Activated B cell treated with CpG ODN at 0.5 μM for 24 hours (primary cell): ENCODE measurements around the gene TSPEAR. TPM values are rescaled to one million over a fixed set of nuclear protein-coding genes. Genes with fewer than 3 reads are reported as not detected.

ENCODE experiments used
- ATAC-seq: fragments of 200-7000 bp; cut with Tn5 transposase; one replicate; pipeline ENCODE4 v1.10.0; 2021; ENCODE audit warnings: low read depth, mild to moderate bottlenecking, moderate library complexity
- CTCF ChIA-PET: fragments of 350-600 bp; sonication (Branson Sonifier 250); formaldehyde crosslinking; loops from one replicate; lab custom pipeline; 2021; ENCODE audit warnings: antibody characterized with exemption; lab: Charles Lee
- POLR2A ChIA-PET: fragments of 350-600 bp; sonication (Branson Sonifier 250); formaldehyde crosslinking; loops from one replicate; lab custom pipeline; 2021; ENCODE audit warnings: antibody characterized with exemption; lab: Charles Lee
- DNase-seq: peaks from one replicate; pipeline ENCODE4 v3.0.0; 2022
- H3K27ac Mint-ChIP-seq: one replicate; pipeline ENCODE4 v1.8.0; 2020; ENCODE audit warnings: mixed read lengths
- H3K27me3 Mint-ChIP-seq: one replicate; pipeline ENCODE4 v1.8.0; 2021; ENCODE audit warnings: mixed read lengths
- H3K36me3 Mint-ChIP-seq: one replicate; pipeline ENCODE4 v1.8.0; 2021; ENCODE audit warnings: low read depth, mixed read lengths
- H3K4me1 Mint-ChIP-seq: one replicate; pipeline ENCODE4 v1.8.0; 2021; ENCODE audit warnings: mixed read lengths
- H3K4me3 Mint-ChIP-seq: one replicate; pipeline ENCODE4 v1.8.0; 2020; ENCODE audit warnings: mild to moderate bottlenecking, mixed read lengths
- H3K9me3 Mint-ChIP-seq: one replicate; pipeline ENCODE4 v1.8.0; 2020; ENCODE audit warnings: mixed read lengths
- intact Hi-C: fragments of 100-400 bp; cut with micrococcal nuclease; formaldehyde crosslinking; loops from one replicate; pipeline ENCODE4 v1.15.1; 2024
- total RNA-seq: library from RNA; stranded (reverse); gene quantifications from 2 replicates; pipeline ENCODE4 v1.2.3, GENCODE V29; 2022
- TF ChIP-seq, protein P1 (sequence below): fragments of 200-600 bp; IDR thresholded peaks from one replicate; pipeline ENCODE4 v1.8.0; 2022; ENCODE audit warnings: antibody characterized with exemption, mild to moderate bottlenecking

Gene TSPEAR
- total RNA-seq, 1 donor from 2014 or later, result not detected

DNA sequence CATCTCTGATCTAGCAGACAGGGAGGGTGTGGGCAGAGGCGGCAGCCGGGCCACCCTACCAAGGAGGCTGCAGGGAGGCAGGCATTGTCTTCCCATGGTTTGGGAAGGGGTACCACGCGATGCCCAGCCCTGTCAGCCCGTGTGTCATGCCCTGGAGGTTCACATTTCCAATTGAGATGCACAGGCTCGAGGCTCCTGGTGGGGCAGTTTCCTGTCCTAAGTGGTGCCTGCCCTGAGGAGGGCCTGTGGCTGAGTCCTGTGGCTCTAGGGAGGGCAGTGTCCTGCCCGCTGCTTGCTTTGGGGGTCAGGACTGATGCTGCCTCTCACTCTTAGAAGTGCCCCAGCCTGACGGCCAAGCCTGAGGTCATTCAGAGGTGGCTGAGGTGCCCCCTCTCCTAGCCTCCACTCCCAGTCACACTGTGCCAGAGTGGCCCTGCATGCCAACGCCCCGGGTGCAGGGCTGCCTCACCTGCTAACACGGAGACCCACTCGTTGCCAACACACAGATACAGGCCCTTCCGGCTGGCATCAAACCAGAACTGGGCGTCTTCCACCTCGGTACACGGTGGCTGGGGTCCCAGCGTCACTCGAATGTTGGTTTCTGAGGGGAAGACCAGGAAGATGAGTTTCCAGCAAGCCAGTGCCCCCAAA is 183.3 kb downstream of the TSPEAR start:
- intact Hi-C loops, result no loop called here
- Mint-ChIP-seq H3K4me1 (no peaks in the 10 kb centered on the region), H3K4me3 (no peak overlapping the region), H3K27ac (no peak overlapping the region), H3K27me3 (peaks cover 9% of the 10 kb centered on the region), H3K36me3 (no peaks in the 10 kb centered on the region), H3K9me3 (no peaks in the 10 kb centered on the region)
- TF ChIP-seq, protein P1, sequence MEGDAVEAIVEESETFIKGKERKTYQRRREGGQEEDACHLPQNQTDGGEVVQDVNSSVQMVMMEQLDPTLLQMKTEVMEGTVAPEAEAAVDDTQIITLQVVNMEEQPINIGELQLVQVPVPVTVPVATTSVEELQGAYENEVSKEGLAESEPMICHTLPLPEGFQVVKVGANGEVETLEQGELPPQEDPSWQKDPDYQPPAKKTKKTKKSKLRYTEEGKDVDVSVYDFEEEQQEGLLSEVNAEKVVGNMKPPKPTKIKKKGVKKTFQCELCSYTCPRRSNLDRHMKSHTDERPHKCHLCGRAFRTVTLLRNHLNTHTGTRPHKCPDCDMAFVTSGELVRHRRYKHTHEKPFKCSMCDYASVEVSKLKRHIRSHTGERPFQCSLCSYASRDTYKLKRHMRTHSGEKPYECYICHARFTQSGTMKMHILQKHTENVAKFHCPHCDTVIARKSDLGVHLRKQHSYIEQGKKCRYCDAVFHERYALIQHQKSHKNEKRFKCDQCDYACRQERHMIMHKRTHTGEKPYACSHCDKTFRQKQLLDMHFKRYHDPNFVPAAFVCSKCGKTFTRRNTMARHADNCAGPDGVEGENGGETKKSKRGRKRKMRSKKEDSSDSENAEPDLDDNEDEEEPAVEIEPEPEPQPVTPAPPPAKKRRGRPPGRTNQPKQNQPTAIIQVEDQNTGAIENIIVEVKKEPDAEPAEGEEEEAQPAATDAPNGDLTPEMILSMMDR, result no peak
- ChIA-PET POLR2A (no interaction called here), CTCF (no interaction called here)
- no peak for ATAC-seq
- no peak for DNase-seq

DNA sequence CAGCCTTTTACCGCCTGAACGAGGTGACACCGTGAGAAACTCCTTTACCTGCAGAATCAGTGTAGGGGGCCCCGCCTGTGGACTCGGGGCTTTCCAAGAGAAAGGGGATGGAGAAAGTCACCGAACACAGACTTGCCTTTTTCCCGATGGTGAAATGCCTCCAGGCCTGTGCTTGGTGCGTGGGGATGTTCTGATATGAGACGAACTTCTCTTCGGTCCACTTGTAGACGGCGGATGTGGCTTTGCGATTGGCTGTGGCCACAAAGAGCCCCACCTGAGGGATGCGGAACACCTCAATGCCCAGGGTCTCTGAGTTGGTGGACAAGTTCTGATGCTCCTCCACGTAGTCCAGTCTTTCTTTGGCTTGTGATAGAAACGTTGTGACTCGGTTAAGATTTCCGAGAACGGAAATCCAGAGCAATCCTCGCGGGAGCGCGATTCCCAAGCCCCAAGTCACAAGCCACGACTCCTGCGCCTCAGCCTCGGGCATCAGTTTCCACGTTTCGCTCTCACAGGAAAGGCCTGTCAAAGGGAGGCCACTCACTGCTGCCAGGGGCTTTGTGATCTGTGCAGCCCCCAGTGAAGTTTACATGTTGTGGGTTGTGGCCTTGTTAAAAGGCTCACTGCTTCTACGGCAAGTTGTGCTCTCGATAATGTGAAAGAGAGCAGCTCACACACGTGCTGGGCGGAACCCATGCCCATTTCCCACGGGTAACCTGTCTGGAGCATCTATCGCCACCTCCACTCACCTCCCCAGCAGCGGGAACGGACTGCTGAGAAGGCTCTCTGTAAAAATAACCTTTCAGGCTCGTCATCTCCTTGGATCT is 184.0 kb downstream of the TSPEAR start:
- H3K4me3 Mint-ChIP-seq, result no peak overlapping the region
- H3K36me3 Mint-ChIP-seq, result no peaks in the 10 kb centered on the region
- ATAC-seq (no peak), DNase-seq (no peak)
- intact Hi-C loops, result no loop called here
- H3K27ac Mint-ChIP-seq, result no peak overlapping the region
- ChIA-PET CTCF (no interaction called here), POLR2A (no interaction called here)
- no peaks in the 10 kb centered on the region for H3K9me3 Mint-ChIP-seq
- H3K27me3 Mint-ChIP-seq, result peaks cover 9% of the 10 kb centered on the region
- H3K4me1 Mint-ChIP-seq, result no peaks in the 10 kb centered on the region
- TF ChIP-seq, protein P1, result no peak

DNA sequence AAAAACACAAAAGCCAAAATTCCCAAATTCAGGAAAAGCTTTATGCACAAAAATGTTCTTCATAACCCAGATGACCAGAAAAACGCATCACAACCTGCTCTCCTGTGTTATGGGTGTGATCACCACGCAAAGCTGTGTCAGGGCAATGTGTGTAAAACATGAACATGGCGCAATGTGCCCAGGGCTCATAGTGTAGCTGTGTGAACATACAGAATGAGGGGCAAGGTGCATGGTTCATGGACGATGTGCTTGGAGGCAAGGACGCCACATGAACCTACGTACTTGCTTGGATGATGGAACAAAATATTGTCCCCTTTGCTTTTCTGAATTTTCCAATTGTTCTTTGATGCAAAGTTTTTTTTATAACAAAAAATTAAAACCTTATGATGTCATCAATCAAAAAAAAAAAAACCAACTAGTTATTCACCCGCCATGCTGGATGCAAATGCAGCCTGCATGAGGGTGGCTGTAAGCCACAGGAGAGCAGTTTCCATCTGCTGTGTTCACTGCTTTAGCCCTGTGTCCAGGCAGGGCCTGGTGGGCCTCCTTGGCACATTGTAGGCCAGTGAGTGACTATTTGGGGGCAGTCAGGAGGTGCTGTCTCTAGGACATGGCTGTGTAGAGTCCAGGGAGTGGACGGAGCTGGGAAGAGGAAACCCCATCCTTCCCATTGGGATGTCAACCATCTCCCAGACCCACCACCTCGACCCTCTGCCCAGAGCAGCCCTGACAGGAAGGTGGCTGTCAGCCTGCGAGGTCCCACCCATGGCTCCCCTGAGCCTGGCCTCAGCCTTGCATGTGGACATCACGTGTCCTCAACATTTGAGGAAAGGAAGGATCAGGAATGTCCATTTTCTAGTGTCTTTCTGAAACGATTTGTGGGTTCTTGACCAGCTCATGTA is 185.0 kb downstream of the TSPEAR start:
- no peak for ATAC-seq

DNA sequence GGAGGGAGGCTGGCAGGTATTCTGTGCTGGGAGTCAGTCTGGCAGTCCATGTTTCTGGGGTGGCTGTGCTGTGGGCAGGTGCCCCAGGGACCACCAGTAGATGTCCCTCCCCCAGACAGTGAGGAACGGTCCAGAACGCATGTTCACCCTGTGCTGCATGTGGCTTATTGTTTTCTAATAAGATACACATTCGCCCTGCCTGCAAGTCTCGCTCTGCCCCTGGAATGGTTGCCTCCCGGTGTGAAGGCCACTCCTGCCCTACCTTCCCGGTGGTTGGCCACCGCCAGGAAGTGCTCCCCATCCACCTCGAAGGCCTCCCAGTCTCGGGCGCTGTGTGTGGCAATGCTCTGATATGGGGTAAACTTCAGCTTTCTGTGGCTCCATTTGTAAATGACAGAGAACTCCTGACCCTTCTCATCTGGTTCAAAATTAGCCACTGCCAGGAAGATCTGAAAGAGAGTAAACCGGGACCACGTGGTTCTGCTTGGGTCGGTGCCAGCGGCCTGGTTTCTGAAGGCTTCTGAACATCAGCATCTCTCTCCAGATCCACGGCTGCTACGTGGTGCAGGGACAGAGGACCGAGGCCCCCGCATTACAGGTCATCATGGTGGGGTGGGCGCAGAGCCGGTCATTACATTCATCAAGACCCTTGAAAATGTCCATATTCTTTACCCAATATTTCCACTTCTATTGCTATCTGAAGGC is 185.8 kb downstream of the TSPEAR start:
- ATAC-seq (no peak), DNase-seq (peak; percentile 7)
- TF ChIP-seq, protein P1, result no peak
- Mint-ChIP-seq H3K4me3 (no peak overlapping the region), H3K27me3 (peaks cover 6% of the 10 kb centered on the region), H3K9me3 (no peaks in the 10 kb centered on the region), H3K4me1 (no peaks in the 10 kb centered on the region), H3K36me3 (no peaks in the 10 kb centered on the region), H3K27ac (no peak overlapping the region)
- ChIA-PET CTCF (no interaction called here), POLR2A (no interaction called here)
- intact Hi-C loops, result no loop called here

More for the DNA sequence above, 185.0 kb downstream of the TSPEAR start:
- H3K4me3 Mint-ChIP-seq, result no peak overlapping the region
- H3K9me3 Mint-ChIP-seq, result no peaks in the 10 kb centered on the region
- no peaks in the 10 kb centered on the region for H3K4me1 Mint-ChIP-seq
- intact Hi-C loops, result no loop called here
- H3K27me3 Mint-ChIP-seq, result peaks cover 9% of the 10 kb centered on the region
- H3K27ac Mint-ChIP-seq, result no peak overlapping the region
- POLR2A ChIA-PET, result no interaction called here
- DNase-seq, result no peak
- CTCF ChIA-PET, result no interaction called here
- TF ChIP-seq, protein P1, result no peak
- H3K36me3 Mint-ChIP-seq, result no peaks in the 10 kb centered on the region
